ENCODE data around the gene VOPP1. TPM values are rescaled to one million over a fixed set of nuclear protein-coding genes. Genes with fewer than 3 reads are reported as not detected.

Gene VOPP1
- total and polyA plus RNA-seq, 10 of the 15 experiments (the other 5 are each of a cell fraction or from before 2014, with no cell fraction given): 32.8 to 206 (median 129) TPM

DNA sequence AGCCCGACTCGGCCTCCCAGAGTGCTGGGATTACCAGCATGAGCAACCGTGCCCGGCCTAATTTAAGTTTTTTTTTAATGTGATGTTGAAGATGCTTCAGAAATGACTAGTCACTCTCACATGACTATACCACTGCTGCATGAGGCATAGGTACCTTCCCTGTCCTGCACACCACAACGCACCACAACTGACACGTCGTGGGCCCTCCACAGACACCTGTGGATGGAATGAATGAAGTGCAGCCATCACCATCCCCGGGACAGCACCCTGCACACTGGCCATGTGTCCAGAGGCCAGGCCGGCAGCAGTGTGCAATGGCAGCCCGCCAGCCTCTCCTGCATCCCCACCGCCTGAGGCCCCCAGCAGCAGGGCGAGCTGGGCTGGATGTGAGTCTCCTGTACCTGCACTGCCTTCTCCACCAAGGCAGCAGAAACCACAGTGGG lies 55.1 kb downstream of the VOPP1 start (continued):
- TF ChIP-seq, protein P1, sequence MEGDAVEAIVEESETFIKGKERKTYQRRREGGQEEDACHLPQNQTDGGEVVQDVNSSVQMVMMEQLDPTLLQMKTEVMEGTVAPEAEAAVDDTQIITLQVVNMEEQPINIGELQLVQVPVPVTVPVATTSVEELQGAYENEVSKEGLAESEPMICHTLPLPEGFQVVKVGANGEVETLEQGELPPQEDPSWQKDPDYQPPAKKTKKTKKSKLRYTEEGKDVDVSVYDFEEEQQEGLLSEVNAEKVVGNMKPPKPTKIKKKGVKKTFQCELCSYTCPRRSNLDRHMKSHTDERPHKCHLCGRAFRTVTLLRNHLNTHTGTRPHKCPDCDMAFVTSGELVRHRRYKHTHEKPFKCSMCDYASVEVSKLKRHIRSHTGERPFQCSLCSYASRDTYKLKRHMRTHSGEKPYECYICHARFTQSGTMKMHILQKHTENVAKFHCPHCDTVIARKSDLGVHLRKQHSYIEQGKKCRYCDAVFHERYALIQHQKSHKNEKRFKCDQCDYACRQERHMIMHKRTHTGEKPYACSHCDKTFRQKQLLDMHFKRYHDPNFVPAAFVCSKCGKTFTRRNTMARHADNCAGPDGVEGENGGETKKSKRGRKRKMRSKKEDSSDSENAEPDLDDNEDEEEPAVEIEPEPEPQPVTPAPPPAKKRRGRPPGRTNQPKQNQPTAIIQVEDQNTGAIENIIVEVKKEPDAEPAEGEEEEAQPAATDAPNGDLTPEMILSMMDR (IDR thresholded peaks at IDR 0.05 in 2 of 3, conservative IDR thresholded peaks at IDR 0.05 in 1 of 3; ENCODE audit: control insufficient read depth in 2 of 3, extremely low read depth in 1 of 3, insufficient read depth in 1 of 3, low read depth in 3 of 3, low read length in 3 of 3): no peak
- no peak for TF ChIP-seq CBX3 (IDR thresholded peaks at IDR 0.05; ENCODE audit: borderline replicate concordance, low read depth)
- TF ChIP-seq MEF2A (IDR thresholded peaks at IDR 0.05; ENCODE audit: insufficient read depth, low read depth, low read length): peak; percentile 79
- TF ChIP-seq TARDBP (IDR thresholded peaks at IDR 0.05; ENCODE audit: borderline replicate concordance): no peak
- no peak for TF ChIP-seq CHD1 (IDR thresholded peaks at IDR 0.05; ENCODE audit: low read depth, low read length)
- no peak for TF ChIP-seq GABPA (IDR thresholded peaks at IDR 0.05; ENCODE audit: low read depth)
- TF ChIP-seq, protein P2, sequence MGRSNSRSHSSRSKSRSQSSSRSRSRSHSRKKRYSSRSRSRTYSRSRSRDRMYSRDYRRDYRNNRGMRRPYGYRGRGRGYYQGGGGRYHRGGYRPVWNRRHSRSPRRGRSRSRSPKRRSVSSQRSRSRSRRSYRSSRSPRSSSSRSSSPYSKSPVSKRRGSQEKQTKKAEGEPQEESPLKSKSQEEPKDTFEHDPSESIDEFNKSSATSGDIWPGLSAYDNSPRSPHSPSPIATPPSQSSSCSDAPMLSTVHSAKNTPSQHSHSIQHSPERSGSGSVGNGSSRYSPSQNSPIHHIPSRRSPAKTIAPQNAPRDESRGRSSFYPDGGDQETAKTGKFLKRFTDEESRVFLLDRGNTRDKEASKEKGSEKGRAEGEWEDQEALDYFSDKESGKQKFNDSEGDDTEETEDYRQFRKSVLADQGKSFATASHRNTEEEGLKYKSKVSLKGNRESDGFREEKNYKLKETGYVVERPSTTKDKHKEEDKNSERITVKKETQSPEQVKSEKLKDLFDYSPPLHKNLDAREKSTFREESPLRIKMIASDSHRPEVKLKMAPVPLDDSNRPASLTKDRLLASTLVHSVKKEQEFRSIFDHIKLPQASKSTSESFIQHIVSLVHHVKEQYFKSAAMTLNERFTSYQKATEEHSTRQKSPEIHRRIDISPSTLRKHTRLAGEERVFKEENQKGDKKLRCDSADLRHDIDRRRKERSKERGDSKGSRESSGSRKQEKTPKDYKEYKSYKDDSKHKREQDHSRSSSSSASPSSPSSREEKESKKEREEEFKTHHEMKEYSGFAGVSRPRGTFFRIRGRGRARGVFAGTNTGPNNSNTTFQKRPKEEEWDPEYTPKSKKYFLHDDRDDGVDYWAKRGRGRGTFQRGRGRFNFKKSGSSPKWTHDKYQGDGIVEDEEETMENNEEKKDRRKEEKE (IDR thresholded peaks at IDR 0.05): no peak
- peak in 1 of 2 experiments; percentile 82; a peak in 2 of 4 replicates for TF ChIP-seq ETV6 (conservative IDR thresholded peaks at IDR 0.05 in 1 of 2, IDR thresholded peaks at IDR 0.05 in 1 of 2; ENCODE audit: borderline replicate concordance in 1 of 2, low read depth in 1 of 2)
- TF ChIP-seq BACH1 (IDR thresholded peaks at IDR 0.05; ENCODE audit: borderline replicate concordance): peak; percentile 98
- peak; percentile 94 for TF ChIP-seq MTA2 (IDR thresholded peaks at IDR 0.05; ENCODE audit: low read depth)
- no peak for TF ChIP-seq POLR2AphosphoS5 (IDR thresholded peaks at IDR 0.05; ENCODE audit: low read length)
- no peak; the same call in 1 of the 2 replicates for TF ChIP-seq PML (IDR thresholded peaks at IDR 0.05; ENCODE audit: low read length)
- no peak for TF ChIP-seq KDM1A (IDR thresholded peaks at IDR 0.05; ENCODE audit: borderline replicate concordance)
- TF ChIP-seq FOXK2 (IDR thresholded peaks at IDR 0.05): no peak
- no peak for TF ChIP-seq SUPT20H (IDR thresholded peaks at IDR 0.05; ENCODE audit: borderline replicate concordance, control insufficient read depth, low read depth, low read length)
- peak; percentile 71 for TF ChIP-seq BMI1 (IDR thresholded peaks at IDR 0.05; ENCODE audit: borderline replicate concordance)
- TF ChIP-seq NFYB (IDR thresholded peaks at IDR 0.05; ENCODE audit: insufficient read depth, low read depth, low read length): no peak
- TF ChIP-seq CBX5 (IDR thresholded peaks at IDR 0.05; ENCODE audit: low read depth): peak; percentile 57; the same call in 1 of the 2 replicates
- TF ChIP-seq, protein P3, sequence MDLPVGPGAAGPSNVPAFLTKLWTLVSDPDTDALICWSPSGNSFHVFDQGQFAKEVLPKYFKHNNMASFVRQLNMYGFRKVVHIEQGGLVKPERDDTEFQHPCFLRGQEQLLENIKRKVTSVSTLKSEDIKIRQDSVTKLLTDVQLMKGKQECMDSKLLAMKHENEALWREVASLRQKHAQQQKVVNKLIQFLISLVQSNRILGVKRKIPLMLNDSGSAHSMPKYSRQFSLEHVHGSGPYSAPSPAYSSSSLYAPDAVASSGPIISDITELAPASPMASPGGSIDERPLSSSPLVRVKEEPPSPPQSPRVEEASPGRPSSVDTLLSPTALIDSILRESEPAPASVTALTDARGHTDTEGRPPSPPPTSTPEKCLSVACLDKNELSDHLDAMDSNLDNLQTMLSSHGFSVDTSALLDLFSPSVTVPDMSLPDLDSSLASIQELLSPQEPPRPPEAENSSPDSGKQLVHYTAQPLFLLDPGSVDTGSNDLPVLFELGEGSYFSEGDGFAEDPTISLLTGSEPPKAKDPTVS (IDR thresholded peaks at IDR 0.05; ENCODE audit: low read depth, low read length): 0 out of 2 replicates have a peak, but pooled peaks have one; percentile 27
- TF ChIP-seq, protein P4, sequence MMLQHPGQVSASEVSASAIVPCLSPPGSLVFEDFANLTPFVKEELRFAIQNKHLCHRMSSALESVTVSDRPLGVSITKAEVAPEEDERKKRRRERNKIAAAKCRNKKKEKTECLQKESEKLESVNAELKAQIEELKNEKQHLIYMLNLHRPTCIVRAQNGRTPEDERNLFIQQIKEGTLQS (IDR thresholded peaks at IDR 0.05; ENCODE audit: borderline replicate concordance, extremely low read depth, low read depth, low read length): no peak
- TF ChIP-seq ASH2L (IDR thresholded peaks at IDR 0.05; ENCODE audit: borderline replicate concordance, low read depth): no peak
- TF ChIP-seq FOXM1 (IDR thresholded peaks at IDR 0.05; ENCODE audit: low read depth, low read length): peak; percentile 86; the same call in 1 of the 2 replicates
- peak; percentile 79; the same call in 1 of the 2 replicates for TF ChIP-seq ZBED1 (IDR thresholded peaks at IDR 0.05; ENCODE audit: borderline replicate concordance)
- no peak for TF ChIP-seq FOS (IDR thresholded peaks at IDR 0.05; ENCODE audit: borderline replicate concordance, extremely low read depth, insufficient read length)
- no peak for TF ChIP-seq WRNIP1 (IDR thresholded peaks at IDR 0.05; ENCODE audit: borderline replicate concordance, low read depth, low read length)
